GM12891 (cell line): Measurements from ENCODE around the gene PLEK.

Source experiments
- PAX5 ChIP-seq: IDR thresholded peaks from 2 replicates; pipeline ENCODE4 v1.6.1; 2011; ENCODE audit warnings: low read length, moderate library complexity, mild to moderate bottlenecking; ENCODE audit not compliant: insufficient read depth, severe bottlenecking
- POLR2A ChIP-seq: IDR thresholded peaks from 2 replicates; pipeline ENCODE4 v1.6.1; 2011; ENCODE audit warnings: low read depth, low read length, control low read depth
- POLR2AphosphoS5 ChIP-seq: IDR thresholded peaks from 2 replicates; pipeline ENCODE4 v1.6.1; 2011; ENCODE audit warnings: low read depth, low read length, control low read depth
- SPI1 ChIP-seq: IDR thresholded peaks from 2 replicates; pipeline ENCODE4 v1.6.1; 2011; ENCODE audit warnings: low read depth, low read length, control low read depth
- TAF1 ChIP-seq: IDR thresholded peaks from 2 replicates; pipeline ENCODE4 v1.6.1; 2011; ENCODE audit warnings: low read depth, low read length, control low read depth

- peak; percentile 80 for TF ChIP-seq SPI1
- TF ChIP-seq POLR2A = no peak
- TF ChIP-seq TAF1 = no peak
- TF ChIP-seq POLR2AphosphoS5 = no peak
- TF ChIP-seq PAX5 = no peak
Measured at GRCh38 chr2:68425503-68425902, 60.4 kb downstream of the PLEK start.
